Stimulated activated memory B cell treated with anti-CD40 and anti-IgM and Interleukin-4, amounts not matched to agents 10 μg/mL and 1 μg/mL and 100 μg/mL, for 72 hours (primary cell): Measurements from ENCODE around the gene ZNF574.

Source experiments
- ATAC-seq: fragments of 150-1000 bp; cut with Tn5 transposase; 2 replicates; pipeline ENCODE4 v1.10.0; 2021
- H3K27ac Mint-ChIP-seq: one replicate; pipeline ENCODE4 v1.8.0; 2022; ENCODE audit warnings: mild to moderate bottlenecking, mixed read lengths
- H3K27me3 Mint-ChIP-seq: one replicate; pipeline ENCODE4 v1.8.0; 2022; ENCODE audit warnings: mixed read lengths
- H3K36me3 Mint-ChIP-seq: one replicate; pipeline ENCODE4 v1.8.0; 2022; ENCODE audit warnings: mixed read lengths
- H3K4me1 Mint-ChIP-seq: one replicate; pipeline ENCODE4 v1.8.0; 2022; ENCODE audit warnings: mixed read lengths
- H3K4me3 Mint-ChIP-seq: one replicate; pipeline ENCODE4 v1.8.0; 2022; ENCODE audit warnings: mild to moderate bottlenecking, moderate library complexity, mixed read lengths
- H3K9me3 Mint-ChIP-seq: one replicate; pipeline ENCODE4 v1.8.0; 2022; ENCODE audit warnings: mixed read lengths

The ZNF574 gene

DNA sequence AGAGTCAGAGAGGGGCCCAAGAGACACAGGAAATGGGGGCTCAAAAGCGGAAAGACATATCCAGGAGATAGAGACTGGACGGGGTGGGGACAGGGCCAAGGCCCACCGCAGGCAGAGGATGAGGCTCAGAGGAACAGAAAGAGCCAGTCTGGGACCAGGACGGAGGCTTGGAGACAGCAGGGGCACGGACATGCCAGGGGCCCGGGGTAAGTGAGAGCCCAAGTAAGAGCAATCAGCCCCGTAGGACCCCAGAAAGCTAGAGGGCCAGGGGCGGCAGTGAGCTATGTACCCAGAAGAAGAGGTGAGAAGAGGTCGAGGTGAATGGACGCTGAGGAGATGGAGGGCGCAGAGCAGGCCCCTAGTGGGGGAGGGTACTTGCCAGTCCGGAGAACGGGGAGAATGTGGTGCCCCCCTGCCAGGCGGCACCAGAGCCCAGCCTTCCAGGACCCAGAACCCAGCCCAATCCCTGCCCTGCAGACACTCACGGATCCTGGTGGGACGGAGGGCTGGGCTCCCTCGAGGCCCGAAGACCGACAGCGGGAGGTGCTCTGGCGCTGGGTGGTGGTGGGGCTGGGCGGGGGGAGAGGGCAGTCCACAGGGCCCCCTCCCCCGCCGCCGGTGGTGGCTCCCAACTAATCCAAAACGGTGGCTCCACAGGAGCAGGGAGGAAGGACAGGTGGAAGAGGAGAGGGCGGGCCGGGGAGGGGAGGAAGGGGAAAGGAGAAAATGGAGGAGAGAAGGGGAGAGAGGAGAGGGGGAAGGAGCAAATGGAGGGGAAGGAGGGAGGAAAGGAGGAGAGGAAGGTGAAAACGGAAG, 7.0 kb upstream of the ZNF574 start:
- no peak overlapping the region for H3K27ac Mint-ChIP-seq
- no peaks in the 10 kb centered on the region for H3K36me3 Mint-ChIP-seq
- peaks cover 9% of the 10 kb centered on the region for H3K27me3 Mint-ChIP-seq
- no peak overlapping the region for H3K4me3 Mint-ChIP-seq
- no peaks in the 10 kb centered on the region for H3K4me1 Mint-ChIP-seq
- no peaks in the 10 kb centered on the region for H3K9me3 Mint-ChIP-seq
- ATAC-seq, result no peak

- peak; percentile 20 for ATAC-seq
- H3K36me3 Mint-ChIP-seq, result no peaks in the 10 kb centered on the region
- peaks cover 9% of the 10 kb centered on the region for H3K27me3 Mint-ChIP-seq
- H3K9me3 Mint-ChIP-seq, result no peaks in the 10 kb centered on the region
- H3K27ac Mint-ChIP-seq, result no peak within 1 kb of the TSS
- no peak within 1 kb of the TSS for H3K4me3 Mint-ChIP-seq
- no peaks in the 10 kb centered on the region for H3K4me1 Mint-ChIP-seq
These were observed 6.2 kb upstream of the ZNF574 start, which contains the start of gene GRIK5 for GRCh38 chr19:42069619-42070351. Gene GRIK5 (minus strand): TSS chr19:42070206. CDS start chr19:42065770, 4,436 bp downstream.

- no peaks in the 10 kb centered on the region for H3K9me3 Mint-ChIP-seq
- no peak overlapping the region for H3K27ac Mint-ChIP-seq
- no peaks in the 10 kb centered on the region for H3K36me3 Mint-ChIP-seq
- H3K4me3 Mint-ChIP-seq, result no peak overlapping the region
- peaks cover 9% of the 10 kb centered on the region for H3K27me3 Mint-ChIP-seq
- H3K4me1 Mint-ChIP-seq, result peaks cover 8% of the 10 kb centered on the region
- no peak for ATAC-seq
These were observed 4.7 kb upstream of the ZNF574 start for GRCh38 chr19:42071247-42071646.

- Mint-ChIP-seq H3K27me3 (peaks cover 9% of the 10 kb centered on the region), H3K4me1 (peaks cover 32% of the 10 kb centered on the region), H3K36me3 (peaks cover 12% of the 10 kb centered on the region), H3K4me3 (peak overlapping the region; percentile 93), H3K27ac (peak overlapping the region; percentile 99), H3K9me3 (no peaks in the 10 kb centered on the region)
- ATAC-seq, result no peak
These were observed 1.2 kb upstream of the ZNF574 start for GRCh38 chr19:42074513-42075363.

DNA sequence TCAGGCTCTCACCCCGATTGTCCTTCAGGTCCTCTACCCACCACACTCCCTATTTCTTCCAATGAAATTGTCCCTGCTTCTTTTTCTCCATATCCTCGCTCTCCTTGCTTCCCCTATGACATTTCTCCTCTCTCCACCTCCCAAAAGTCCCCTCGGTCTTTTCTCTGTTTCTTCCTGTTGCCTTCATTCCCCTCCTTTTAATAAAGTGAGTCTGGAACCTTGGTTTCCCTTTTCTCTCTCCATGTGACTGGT, 676 bp upstream of the ZNF574 start:
- Mint-ChIP-seq H3K36me3 (peaks cover 18% of the 10 kb centered on the region), H3K4me3 (peak overlapping the region; percentile 93), H3K9me3 (no peaks in the 10 kb centered on the region), H3K4me1 (peaks cover 32% of the 10 kb centered on the region), H3K27ac (peak overlapping the region; percentile 99), H3K27me3 (peaks cover 5% of the 10 kb centered on the region)
- no peak for ATAC-seq

DNA sequence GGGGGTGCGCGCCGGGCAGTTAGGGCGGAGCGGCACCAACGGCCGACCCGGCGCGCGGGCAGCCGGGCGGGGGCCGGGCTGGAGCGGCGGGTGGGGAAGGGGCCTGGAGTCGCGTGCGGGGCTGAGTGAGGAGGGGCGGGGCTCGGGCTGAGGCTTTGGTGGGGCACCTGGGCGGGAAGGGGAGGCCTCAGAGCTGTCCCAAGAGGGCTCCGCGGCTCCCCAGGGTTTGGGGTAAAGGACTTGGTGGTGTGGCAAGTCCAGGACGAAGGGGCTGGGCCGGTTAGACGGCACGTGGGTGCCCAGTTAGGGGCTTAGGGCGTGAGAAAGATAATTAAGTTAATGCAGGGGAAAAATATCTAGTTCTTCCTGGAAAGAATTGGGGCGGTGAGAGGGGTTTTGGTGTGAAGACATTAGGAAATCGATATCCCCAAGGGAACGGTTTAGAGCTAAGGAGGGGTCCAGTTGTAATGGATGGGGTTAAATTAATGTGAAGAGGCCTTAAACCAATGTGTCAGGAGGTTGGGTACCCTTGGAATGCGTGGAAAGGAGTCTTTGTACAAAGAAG, 496 bp downstream of the ZNF574 start:
- Mint-ChIP-seq H3K27ac (peak overlapping the region; percentile 99), H3K27me3 (no peaks in the 10 kb centered on the region), H3K4me3 (peak overlapping the region; percentile 89), H3K9me3 (no peaks in the 10 kb centered on the region), H3K36me3 (peaks cover 24% of the 10 kb centered on the region), H3K4me1 (peaks cover 37% of the 10 kb centered on the region)
- ATAC-seq, result peak; percentile 51

GRCh38 chr19:42078058-42078457, 2.1 kb downstream of the ZNF574 start:
- Mint-ChIP-seq H3K36me3 (peaks cover 35% of the 10 kb centered on the region), H3K4me3 (peak overlapping the region; percentile 89), H3K9me3 (no peaks in the 10 kb centered on the region), H3K27me3 (no peaks in the 10 kb centered on the region), H3K27ac (peak overlapping the region; percentile 99), H3K4me1 (peaks cover 42% of the 10 kb centered on the region)
- ATAC-seq, result no peak

DNA sequence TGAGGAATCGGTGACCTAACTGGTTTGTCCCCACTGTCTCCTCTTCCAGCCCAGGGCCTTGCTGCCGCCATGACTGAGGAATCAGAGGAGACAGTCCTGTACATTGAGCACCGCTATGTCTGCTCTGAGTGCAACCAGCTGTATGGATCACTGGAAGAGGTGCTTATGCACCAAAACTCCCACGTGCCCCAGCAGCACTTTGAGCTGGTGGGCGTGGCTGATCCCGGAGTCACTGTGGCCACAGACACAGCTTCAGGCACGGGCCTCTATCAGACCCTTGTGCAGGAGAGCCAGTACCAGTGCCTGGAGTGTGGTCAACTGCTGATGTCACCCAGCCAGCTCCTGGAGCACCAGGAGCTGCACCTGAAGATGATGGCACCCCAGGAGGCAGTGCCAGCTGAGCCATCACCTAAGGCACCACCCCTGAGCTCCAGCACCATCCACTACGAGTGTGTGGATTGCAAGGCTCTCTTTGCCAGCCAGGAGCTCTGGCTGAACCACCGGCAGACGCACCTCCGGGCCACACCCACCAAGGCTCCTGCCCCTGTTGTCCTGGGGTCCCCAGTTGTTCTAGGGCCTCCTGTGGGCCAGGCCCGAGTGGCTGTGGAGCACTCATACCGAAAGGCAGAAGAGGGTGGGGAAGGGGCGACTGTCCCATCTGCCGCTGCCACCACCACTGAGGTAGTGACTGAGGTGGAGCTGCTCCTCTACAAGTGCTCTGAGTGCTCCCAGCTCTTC, 2.7 kb downstream of the ZNF574 start:
- peaks cover 36% of the 10 kb centered on the region for H3K36me3 Mint-ChIP-seq
- H3K4me3 Mint-ChIP-seq, result peak overlapping the region; percentile 22
- no peak for ATAC-seq
- peak overlapping the region; percentile 99 for H3K27ac Mint-ChIP-seq
- H3K27me3 Mint-ChIP-seq, result no peaks in the 10 kb centered on the region
- no peaks in the 10 kb centered on the region for H3K9me3 Mint-ChIP-seq
- H3K4me1 Mint-ChIP-seq, result peaks cover 42% of the 10 kb centered on the region

DNA sequence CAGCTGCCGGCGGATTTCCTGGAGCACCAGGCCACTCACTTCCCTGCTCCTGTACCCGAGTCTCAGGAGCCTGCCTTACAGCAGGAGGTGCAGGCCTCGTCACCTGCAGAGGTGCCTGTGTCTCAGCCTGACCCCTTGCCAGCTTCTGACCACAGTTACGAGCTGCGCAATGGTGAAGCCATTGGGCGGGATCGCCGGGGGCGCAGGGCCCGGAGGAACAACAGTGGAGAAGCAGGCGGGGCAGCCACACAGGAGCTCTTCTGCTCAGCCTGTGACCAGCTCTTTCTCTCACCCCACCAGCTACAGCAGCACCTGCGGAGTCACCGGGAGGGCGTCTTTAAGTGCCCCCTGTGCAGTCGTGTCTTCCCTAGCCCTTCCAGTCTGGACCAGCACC, 3.3 kb downstream of the ZNF574 start:
- ATAC-seq, result no peak
- no peaks in the 10 kb centered on the region for H3K27me3 Mint-ChIP-seq
- no peak overlapping the region for H3K4me3 Mint-ChIP-seq
- no peaks in the 10 kb centered on the region for H3K9me3 Mint-ChIP-seq
- peaks cover 42% of the 10 kb centered on the region for H3K36me3 Mint-ChIP-seq
- H3K4me1 Mint-ChIP-seq, result peaks cover 42% of the 10 kb centered on the region
- no peak overlapping the region for H3K27ac Mint-ChIP-seq

GRCh38 chr19:42079886-42080763, 4.2 kb downstream of the ZNF574 start:
- Mint-ChIP-seq H3K36me3 (peaks cover 42% of the 10 kb centered on the region), H3K4me1 (peaks cover 43% of the 10 kb centered on the region), H3K27me3 (no peaks in the 10 kb centered on the region), H3K4me3 (no peak overlapping the region), H3K9me3 (no peaks in the 10 kb centered on the region), H3K27ac (no peak overlapping the region)
- no peak for ATAC-seq

GRCh38 chr19:42080764-42081375, 4.9 kb downstream of the ZNF574 start:
- ATAC-seq, result no peak
- H3K27ac Mint-ChIP-seq, result no peak overlapping the region
- no peaks in the 10 kb centered on the region for H3K9me3 Mint-ChIP-seq
- H3K36me3 Mint-ChIP-seq, result peaks cover 42% of the 10 kb centered on the region
- H3K27me3 Mint-ChIP-seq, result no peaks in the 10 kb centered on the region
- H3K4me1 Mint-ChIP-seq, result peaks cover 43% of the 10 kb centered on the region
- no peak overlapping the region for H3K4me3 Mint-ChIP-seq

DNA sequence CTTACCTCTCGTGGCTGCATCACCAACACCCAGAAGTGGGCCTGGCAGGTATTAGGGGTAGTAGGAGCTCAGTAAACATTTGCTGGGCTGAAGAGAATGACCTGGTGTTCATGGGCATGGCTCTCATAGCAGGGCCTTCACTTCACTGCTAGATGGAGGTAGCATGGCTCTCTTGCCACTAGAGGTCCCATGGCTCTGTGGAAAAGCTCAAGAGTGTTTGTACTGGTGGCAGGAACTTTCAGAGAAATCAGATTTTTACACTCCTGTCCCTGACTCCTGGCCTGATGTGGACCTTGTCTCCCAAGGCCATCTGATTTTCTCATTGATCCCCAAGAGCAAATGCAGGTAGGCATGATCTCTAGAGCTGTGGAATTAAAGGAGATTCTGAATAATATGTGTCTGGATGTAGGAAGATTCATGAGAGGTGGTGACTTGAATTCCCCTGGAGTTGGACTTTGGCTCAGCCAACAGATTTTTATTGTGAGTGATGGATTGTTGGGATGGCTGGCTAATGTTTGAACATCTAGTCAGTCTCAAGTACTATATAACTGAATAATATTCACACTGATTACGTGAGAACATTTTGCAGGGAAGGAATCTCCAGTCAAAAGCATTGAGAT, 5.7 kb downstream of the ZNF574 start:
- peaks cover 43% of the 10 kb centered on the region for H3K4me1 Mint-ChIP-seq
- H3K9me3 Mint-ChIP-seq, result no peaks in the 10 kb centered on the region
- peak; percentile 64 for ATAC-seq
- peaks cover 42% of the 10 kb centered on the region for H3K36me3 Mint-ChIP-seq
- H3K4me3 Mint-ChIP-seq, result no peak overlapping the region
- H3K27ac Mint-ChIP-seq, result peak overlapping the region; percentile 10
- no peaks in the 10 kb centered on the region for H3K27me3 Mint-ChIP-seq

DNA sequence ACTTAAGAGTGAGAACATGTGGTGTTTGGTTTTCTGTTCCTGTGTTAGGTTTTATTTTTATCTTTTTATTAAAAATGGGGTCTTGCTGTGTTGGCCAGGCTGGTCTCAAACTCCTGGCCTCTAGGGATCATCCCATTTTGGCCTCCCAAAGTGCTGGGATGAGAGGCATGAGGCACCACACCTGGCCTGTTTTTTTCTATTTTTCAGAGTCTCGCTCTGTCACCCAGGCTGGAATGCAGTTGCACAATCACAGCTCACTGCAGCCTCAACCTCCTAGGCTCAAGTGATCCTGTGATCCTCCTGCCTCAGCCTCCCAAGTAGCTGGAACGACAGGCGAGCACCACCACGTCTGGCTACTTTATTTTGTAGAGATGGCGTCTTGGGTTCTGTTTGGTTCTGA, 7.6 kb downstream of the ZNF574 start:
- Mint-ChIP-seq H3K4me3 (no peak overlapping the region), H3K4me1 (peaks cover 43% of the 10 kb centered on the region), H3K27me3 (no peaks in the 10 kb centered on the region), H3K27ac (no peak overlapping the region), H3K9me3 (no peaks in the 10 kb centered on the region), H3K36me3 (peaks cover 30% of the 10 kb centered on the region)
- ATAC-seq, result no peak
